Measurements from ENCODE around the gene AGAP3. TPM values are rescaled to one million over a fixed set of nuclear protein-coding genes. Genes with fewer than 3 reads are reported as not detected.

Gene AGAP3
- total RNA-seq, 1 donor: 95.9 TPM

GRCh38 chr7:151148319-151149259 lies 62.3 kb downstream of the AGAP3 start:
- DNase-seq (ENCODE audit: low read depth in 2 of 3, low spot score in 2 of 3): no peak

GRCh38 chr7:151150388-151150787 lies 64.1 kb downstream of the AGAP3 start:
- DNase-seq (ENCODE audit: low read depth in 2 of 3, low spot score in 2 of 3): no peak

GRCh38 chr7:151152643-151153513 lies 66.6 kb downstream of the AGAP3 start:
- no peak for DNase-seq (ENCODE audit: low read depth in 2 of 3, low spot score in 2 of 3)

- DNase-seq (ENCODE audit: low read depth in 2 of 3, low spot score in 2 of 3): no peak
Measured at GRCh38 chr7:151157645-151158329, 71.5 kb downstream of the AGAP3 start.

GRCh38 chr7:151161757-151162156 lies 75.5 kb downstream of the AGAP3 start:
- no peak for DNase-seq (ENCODE audit: low read depth in 2 of 3, low spot score in 2 of 3)

GRCh38 chr7:151166629-151167196 lies 80.4 kb downstream of the AGAP3 start:
- DNase-seq (ENCODE audit: low read depth in 2 of 3, low spot score in 2 of 3): no peak

- peak in 2 of 3 donors; percentile 32 to 38 for DNase-seq (ENCODE audit: low read depth in 2 of 3, low spot score in 2 of 3)
Measured at GRCh38 chr7:151167197-151167961, 81.1 kb downstream of the AGAP3 start, which contains the start of gene GBX1. Gene GBX1 (minus strand): TSS chr7:151167694. CDS start chr7:151167548, 146 bp downstream.

GRCh38 chr7:151168003-151168786 lies 81.9 kb downstream of the AGAP3 start:
- DNase-seq (ENCODE audit: low read depth in 2 of 3, low spot score in 2 of 3): peak in 2 of 3 donors; percentile 53 to 64

- no peak for DNase-seq (ENCODE audit: low read depth in 2 of 3, low spot score in 2 of 3)
Measured at GRCh38 chr7:151168787-151169162, 82.5 kb downstream of the AGAP3 start.

- peak; percentile 73 to 82 (median 80) for DNase-seq (ENCODE audit: low read depth in 2 of 3, low spot score in 2 of 3)
Measured at GRCh38 chr7:151172273-151173141, 86.2 kb downstream of the AGAP3 start.

- DNase-seq (ENCODE audit: low read depth in 2 of 3, low spot score in 2 of 3): no peak
Measured at GRCh38 chr7:151173386-151174245, 87.3 kb downstream of the AGAP3 start.

- peak in 2 of 3 donors; percentile 62 to 65 for DNase-seq (ENCODE audit: low read depth in 2 of 3, low spot score in 2 of 3)
Measured at GRCh38 chr7:151174246-151175046, 88.2 kb downstream of the AGAP3 start.

GRCh38 chr7:151175047-151175792 lies 88.9 kb downstream of the AGAP3 start:
- DNase-seq (ENCODE audit: low read depth in 2 of 3, low spot score in 2 of 3): no peak

- DNase-seq (ENCODE audit: low read depth in 2 of 3, low spot score in 2 of 3): no peak
Measured at GRCh38 chr7:151175793-151176311, 89.6 kb downstream of the AGAP3 start.

- no peak for DNase-seq (ENCODE audit: low read depth in 2 of 3, low spot score in 2 of 3)
Measured at GRCh38 chr7:151176401-151176800, 90.1 kb downstream of the AGAP3 start.

All from hematopoietic multipotent progenitor cell (in vitro differentiated cells).